Uterus (tissue), 2 donors: ENCODE results near the gene MPO.

Source experiments
- POLR2A ChIP-seq, 2 donors: fragments of 450-650 bp; IDR thresholded peaks; one replicate each; pipeline ENCODE4 v1.6.1; 2016; ENCODE audit warnings: antibody characterized with exemption in 2 of 2, mild to moderate bottlenecking in 1 of 2, moderate library complexity in 1 of 2
- TF ChIP-seq, protein P1 (sequence below), 4 experiments: fragments of 200-600 bp in 2 of 4; fragments of 450-650 bp in 2 of 4; sonication (generic) in 2 of 4; IDR thresholded peaks; one replicate each; pipeline ENCODE4 v1.5.1; 2016 to 2019; ENCODE audit warnings: antibody characterized with exemption in 4 of 4, mild to moderate bottlenecking in 2 of 4, moderate library complexity in 1 of 4

- no peak for TF ChIP-seq POLR2A (IDR thresholded peaks at IDR 0.05)
- TF ChIP-seq, protein P1, sequence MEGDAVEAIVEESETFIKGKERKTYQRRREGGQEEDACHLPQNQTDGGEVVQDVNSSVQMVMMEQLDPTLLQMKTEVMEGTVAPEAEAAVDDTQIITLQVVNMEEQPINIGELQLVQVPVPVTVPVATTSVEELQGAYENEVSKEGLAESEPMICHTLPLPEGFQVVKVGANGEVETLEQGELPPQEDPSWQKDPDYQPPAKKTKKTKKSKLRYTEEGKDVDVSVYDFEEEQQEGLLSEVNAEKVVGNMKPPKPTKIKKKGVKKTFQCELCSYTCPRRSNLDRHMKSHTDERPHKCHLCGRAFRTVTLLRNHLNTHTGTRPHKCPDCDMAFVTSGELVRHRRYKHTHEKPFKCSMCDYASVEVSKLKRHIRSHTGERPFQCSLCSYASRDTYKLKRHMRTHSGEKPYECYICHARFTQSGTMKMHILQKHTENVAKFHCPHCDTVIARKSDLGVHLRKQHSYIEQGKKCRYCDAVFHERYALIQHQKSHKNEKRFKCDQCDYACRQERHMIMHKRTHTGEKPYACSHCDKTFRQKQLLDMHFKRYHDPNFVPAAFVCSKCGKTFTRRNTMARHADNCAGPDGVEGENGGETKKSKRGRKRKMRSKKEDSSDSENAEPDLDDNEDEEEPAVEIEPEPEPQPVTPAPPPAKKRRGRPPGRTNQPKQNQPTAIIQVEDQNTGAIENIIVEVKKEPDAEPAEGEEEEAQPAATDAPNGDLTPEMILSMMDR (IDR thresholded peaks at IDR 0.05), result no peak
These were observed 52.1 kb downstream of the MPO start for GRCh38 chr17:58228679-58229078.
